ENCODE results near the gene CYTH3.

CYTH3 gene

DNA sequence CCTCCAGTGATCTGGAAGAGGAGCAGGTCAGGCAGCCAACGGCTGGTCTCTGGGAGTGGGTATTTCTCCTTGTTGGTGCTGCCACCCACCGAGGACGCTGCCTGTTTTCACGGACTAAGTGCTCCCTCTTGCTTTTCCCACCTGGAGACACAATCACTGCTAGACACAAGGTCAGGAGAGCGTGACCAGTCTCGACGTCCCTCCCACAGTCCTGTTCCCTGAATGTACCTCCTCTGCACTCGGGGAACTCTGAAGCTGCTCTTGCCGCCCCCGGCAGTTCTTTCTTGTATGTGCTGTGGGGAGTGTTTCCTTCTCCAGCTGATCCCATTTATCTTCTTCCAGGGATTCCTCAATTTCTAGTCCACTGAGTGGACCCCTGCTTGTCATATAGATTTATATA is 89.4 kb downstream of the CYTH3 start:
- no peak for DNase-seq

DNA sequence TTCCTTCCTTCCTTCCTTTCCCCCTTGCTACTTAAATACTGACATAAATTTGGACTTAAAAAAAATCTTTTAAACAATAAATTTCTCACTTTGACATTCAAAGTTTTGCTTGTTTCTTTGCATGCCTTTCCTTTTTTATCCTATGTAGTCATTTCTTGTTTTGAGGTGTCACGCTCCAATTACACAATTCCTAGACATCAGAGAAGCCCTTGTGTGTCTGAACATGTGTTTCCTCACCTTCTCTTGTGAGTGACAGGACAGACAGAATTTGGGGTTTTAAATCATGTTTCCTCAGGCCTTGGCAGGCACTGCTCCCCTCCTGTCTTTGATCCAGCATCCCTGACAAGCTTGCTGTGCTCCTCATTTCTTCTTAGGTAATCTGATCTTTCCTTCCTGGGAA is 91.3 kb downstream of the CYTH3 start:
- no peak for DNase-seq

GRCh38 chr7:6180344-6180725 is 92.1 kb downstream of the CYTH3 start:
- DNase-seq = no peak

- DNase-seq = no peak
These were observed 92.6 kb downstream of the CYTH3 start for GRCh38 chr7:6179620-6180343.

DNA sequence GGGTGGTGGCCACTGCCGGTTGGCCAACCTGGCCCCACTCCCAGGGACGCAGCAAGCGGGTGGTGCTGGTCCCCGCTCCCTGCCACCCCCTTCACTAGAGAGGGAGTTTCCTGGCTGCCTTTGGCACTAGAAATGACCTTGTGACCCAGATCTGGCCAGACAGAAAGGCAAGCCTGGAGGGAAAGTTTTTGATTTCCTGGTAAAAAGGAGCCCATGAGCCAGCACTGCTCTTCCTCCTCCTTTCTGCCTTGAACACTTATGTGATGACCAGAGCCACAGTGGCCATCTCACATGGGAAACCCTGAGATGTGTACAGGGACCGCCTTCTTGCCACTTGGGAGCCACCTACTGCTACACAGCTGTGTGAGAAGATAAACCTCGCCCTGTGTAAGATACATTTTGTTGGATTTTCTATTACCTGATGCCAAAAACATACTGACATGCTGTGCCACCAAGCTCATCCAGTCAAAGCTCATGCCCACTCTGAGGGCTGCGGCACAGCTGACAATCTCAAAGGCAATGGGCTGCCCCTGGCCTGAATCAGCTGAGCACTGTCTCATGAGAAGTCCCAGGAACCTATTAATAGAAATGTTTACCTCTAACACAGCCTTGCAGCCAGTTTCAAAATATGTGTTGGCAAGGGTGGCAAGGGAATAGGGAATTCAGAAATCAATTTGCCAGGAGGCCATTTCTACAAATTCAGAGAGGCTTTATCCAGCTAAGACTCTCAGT is 94.0 kb downstream of the CYTH3 start:
- DNase-seq = no peak

DNA sequence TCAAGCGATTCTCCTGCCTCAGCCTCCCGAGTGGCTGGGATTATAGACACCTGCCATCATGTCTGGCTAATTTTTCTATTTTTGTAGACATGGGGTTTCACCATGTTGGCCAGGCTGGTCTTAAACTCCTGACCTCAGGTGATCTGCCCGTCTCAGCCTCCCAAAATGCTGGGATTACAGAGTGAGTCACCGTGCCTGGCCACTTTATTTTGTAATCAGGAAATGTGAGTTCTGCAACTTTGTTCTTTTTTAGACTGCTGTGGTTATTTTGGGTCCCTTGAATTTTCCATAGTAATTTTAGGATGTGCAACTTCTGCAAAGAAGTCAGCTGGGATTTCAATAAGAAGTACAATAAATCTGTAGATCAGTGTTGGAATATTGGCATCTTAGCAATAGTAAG is 96.8 kb downstream of the CYTH3 start:
- DNase-seq = no peak

DNA sequence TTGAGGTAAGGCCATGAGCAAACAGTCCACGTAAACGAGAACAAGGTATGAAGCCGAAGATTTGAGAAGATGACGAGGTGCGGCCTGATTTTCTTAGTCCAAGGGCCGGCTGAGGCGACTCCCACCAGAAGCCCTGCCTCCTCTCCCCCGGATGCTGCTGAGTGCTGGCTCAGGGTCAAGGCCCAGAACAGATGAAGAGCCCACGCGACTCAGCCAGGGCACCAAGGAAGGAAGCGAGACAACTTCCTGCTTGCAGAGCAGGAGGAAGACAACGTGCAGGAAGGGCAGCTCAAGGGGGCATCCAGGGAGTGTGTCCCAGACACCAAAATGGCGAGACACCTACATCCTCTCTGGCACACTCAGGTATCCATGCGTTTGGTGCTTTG is 99.5 kb downstream of the CYTH3 start:
- no peak for DNase-seq

GRCh38 chr7:6172224-6172909 is 100.1 kb downstream of the CYTH3 start:
- no peak for DNase-seq

DNA sequence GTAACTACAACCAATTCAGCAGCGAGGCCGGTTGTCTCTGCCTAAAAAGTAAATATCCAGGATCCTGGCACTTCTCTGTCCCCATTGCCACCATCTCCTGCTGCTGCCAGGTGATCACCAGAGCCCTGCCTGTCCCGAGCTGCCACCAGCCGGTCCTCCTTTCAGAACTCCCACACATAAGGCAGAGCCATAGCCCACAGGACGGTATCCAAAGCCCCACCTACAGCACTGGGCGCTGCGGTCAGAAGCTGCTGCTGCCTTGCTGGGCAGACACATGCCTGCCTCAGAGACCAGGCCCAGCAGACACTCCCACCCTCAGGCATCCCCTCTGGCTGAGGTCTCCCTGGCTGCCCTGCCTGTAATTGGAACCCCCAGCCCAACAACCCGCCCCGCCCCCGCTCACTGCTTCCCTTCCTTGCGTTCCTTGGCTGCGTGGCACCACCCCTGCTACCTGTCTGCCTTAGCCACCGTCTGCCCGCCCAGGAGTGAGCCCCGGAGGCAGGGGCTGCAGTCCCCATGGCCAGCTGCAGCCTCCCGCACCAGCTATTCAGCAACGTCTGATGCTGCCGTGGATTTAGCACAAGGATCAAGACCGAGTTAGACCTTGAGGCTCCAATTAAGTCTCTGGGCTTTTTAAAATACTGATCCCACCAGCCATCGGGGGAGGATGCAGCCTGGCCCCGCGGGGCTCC is 100.7 kb downstream of the CYTH3 start:
- DNase-seq = no peak

- no peak for DNase-seq
These were observed 101.6 kb downstream of the CYTH3 start for GRCh38 chr7:6170571-6171531.

GRCh38 chr7:6169805-6170520 is 102.5 kb downstream of the CYTH3 start:
- DNase-seq = no peak

- DNase-seq = no peak
These were observed 104.0 kb downstream of the CYTH3 start for GRCh38 chr7:6168477-6168868.

DNA sequence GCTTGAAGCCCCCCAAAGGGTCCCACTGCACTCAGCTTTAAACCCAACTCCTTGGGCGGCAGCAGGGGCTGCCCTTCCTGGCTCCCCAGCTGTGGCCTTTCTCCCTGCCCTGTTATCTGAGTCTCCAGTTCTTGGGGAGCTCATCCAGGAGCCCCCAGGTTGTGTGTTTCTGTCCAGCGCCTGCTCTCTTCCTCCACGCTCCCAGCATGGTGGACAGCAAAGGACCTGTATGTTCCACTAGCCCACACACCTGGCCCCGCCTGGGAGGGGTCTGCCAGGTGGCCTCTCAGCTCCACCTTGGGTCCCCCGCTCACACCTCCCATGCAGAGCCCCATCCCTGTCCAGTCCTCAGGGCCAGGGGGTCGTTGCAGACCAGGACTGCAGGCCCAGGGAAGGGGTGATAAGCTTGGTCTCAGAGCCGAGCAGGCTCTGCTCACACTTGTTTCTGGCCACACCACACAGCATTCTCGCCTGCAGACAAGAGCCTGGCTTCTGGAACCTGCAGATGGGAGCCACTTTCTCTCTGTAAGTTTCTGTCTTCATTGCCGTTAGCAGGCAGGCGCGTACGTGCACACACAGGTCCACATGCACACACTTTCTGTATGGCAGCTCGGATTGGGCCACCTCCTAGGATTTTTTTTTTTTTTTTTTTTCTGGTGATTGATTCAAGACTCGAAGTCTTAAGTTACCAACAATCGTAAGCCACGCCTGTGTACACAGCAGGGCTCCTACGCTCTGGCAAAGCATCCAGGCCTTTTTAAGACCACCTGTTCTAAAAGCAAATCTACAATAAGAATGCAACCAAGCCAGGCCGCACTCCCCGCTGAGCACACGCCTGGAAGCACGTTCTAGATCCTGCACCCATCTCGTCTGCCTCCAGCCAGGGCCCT is 104.6 kb downstream of the CYTH3 start:
- DNase-seq = no peak

- DNase-seq = no peak
These were observed 105.3 kb downstream of the CYTH3 start for GRCh38 chr7:6167004-6167551.

DNA sequence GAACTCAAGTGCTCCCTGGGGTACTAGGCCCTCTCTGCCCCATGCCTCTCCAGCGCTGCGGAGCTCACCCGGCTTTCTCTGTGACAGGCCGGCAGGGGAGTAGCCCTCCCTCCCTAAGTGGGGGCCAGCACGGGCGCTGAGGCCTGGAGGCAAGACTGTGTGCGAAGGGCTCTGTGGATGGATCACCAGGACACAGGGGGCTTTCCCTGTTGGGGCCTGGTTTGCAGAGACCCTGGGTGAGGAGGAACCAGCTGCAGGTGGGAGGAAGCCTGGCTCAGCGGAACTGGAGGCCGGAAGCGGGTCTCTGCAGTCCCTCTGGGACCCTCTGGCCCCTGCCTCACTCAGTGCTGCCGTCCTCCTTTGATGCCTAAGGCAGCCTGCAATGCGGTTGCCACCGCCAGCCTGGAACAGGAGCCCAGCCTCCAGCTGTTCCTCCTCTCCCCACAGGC is 106.0 kb downstream of the CYTH3 start:
- no peak for DNase-seq

DNA sequence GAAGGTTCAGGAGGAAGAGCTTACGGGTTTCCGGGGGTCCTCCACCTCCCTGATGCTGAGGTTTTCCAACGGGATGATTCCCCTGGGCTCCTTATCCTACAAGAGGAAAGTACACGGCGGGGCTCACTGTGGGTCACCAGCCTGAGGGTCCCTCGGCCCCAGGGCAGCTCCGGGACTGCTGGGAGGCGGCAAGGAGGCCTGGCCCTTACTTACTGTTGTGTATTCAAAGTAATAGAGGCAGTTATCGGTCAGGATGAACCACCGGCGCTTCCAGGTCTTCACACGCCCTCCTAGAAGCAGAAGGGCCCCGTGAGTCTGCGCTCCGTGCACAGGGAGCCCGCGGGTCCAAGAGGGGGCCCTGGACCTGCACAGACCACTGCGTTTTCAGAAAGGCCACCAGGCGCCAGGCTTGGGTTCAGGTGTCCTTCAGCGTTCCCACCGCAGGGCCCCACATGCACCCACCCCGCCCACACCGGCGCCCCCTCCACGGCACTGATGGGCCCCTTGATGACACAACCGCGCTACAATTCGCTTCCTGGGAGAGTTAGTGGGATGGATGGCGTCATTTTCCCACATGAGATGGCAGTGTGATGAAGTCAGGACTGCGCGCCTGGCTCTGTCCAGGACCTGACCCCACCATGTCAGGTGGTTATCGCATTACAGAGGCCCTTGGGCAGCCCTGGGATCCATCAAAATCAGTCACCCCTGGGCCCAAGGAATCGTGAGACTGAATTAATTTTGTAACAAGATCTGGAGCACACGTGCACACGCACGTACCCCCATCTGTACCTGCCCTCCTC is 106.7 kb downstream of the CYTH3 start:
- DNase-seq = no peak

- DNase-seq = no peak
These were observed 107.3 kb downstream of the CYTH3 start for GRCh38 chr7:6165075-6165474.

DNA sequence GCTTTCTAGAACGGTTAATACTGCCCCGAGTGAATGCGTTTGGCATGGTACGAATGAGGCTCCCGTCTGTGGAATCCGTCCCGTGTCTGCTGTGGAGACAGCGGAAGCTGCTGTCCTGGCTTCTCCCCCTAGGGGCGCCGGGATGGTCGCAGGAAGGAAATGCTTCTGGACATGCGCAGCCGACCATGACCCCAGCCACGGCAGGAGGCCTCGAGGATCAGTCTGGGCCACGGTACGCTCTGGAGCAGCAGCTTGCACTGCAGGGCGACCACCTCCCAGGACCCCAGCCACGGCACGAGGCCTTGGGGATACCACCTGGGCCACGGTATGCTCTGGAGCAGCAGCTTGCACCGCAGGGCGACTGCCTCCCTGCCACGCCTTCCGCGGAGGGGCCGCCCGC is 107.9 kb downstream of the CYTH3 start:
- no peak for DNase-seq

- no peak for DNase-seq
These were observed 108.4 kb downstream of the CYTH3 start for GRCh38 chr7:6164010-6164409.

All from NCI-H526 treated with DMSO at 0.1 percent for 48 hours (cell line).